ENCODE results near the gene PTPN1.

Gene PTPN1

GRCh38 chr20:50516935-50517816 is 7.0 kb downstream of the PTPN1 start:
- in situ Hi-C loops (cut with MboI; ENCODE audit: low pct_unique_long_range_greater_than_20kb, low sequenced_read_pairs, unreplicated experiment), result loop anchor here (10.0 kb wide), 1 partner anchor 58 kb away; no protein-coding TSS in a partner anchor
- TF ChIP-seq CTCF (IDR thresholded peaks at IDR 0.05; ENCODE audit: extremely low read depth, insufficient read depth, missing control alignments), result no peak

GRCh38 chr20:50517817-50518154 is 7.6 kb downstream of the PTPN1 start:
- no peak for TF ChIP-seq CTCF (IDR thresholded peaks at IDR 0.05; ENCODE audit: extremely low read depth, insufficient read depth, missing control alignments)
- in situ Hi-C loops (cut with MboI; ENCODE audit: low pct_unique_long_range_greater_than_20kb, low sequenced_read_pairs, unreplicated experiment), result loop anchor here (10.0 kb wide), 1 partner anchor 57 kb away; no protein-coding TSS in a partner anchor
- DNase-seq (ENCODE audit: low spot score), result no peak

More at GRCh38 chr20:50516935-50517816, 7.0 kb downstream of the PTPN1 start:
- DNase-seq (ENCODE audit: low spot score), result no peak

- in situ Hi-C loops (cut with MboI; ENCODE audit: low pct_unique_long_range_greater_than_20kb, low sequenced_read_pairs, unreplicated experiment), result loop anchor here (10.0 kb wide), 1 partner anchor 57 kb away; no protein-coding TSS in a partner anchor
- no peak for DNase-seq (ENCODE audit: low spot score)
- no peak for TF ChIP-seq CTCF (IDR thresholded peaks at IDR 0.05; ENCODE audit: extremely low read depth, insufficient read depth, missing control alignments)
Observed at GRCh38 chr20:50518270-50518721, 8.1 kb downstream of the PTPN1 start.

GRCh38 chr20:50519036-50519762 is 9.0 kb downstream of the PTPN1 start:
- in situ Hi-C loops (cut with MboI; ENCODE audit: low pct_unique_long_range_greater_than_20kb, low sequenced_read_pairs, unreplicated experiment), result loop anchor here (10.0 kb wide), 1 partner anchor 56 kb away; no protein-coding TSS in a partner anchor
- no peak for TF ChIP-seq CTCF (IDR thresholded peaks at IDR 0.05; ENCODE audit: extremely low read depth, insufficient read depth, missing control alignments)
- no peak for DNase-seq (ENCODE audit: low spot score)

GRCh38 chr20:50520222-50520880 is 10.2 kb downstream of the PTPN1 start:
- in situ Hi-C loops (cut with MboI; ENCODE audit: low pct_unique_long_range_greater_than_20kb, low sequenced_read_pairs, unreplicated experiment), result no loop called here
- DNase-seq (ENCODE audit: low spot score), result no peak
- TF ChIP-seq CTCF (IDR thresholded peaks at IDR 0.05; ENCODE audit: extremely low read depth, insufficient read depth, missing control alignments), result no peak
